SKM-1 (cell line): Measurements from ENCODE around the gene WDR93.
A peak's percentile ranks its signal among the peaks of the same experiment; 100 is the strongest.

ENCODE experiments used
- DNase-seq: peaks from one replicate; lab custom pipeline; 2025; ENCODE audit not compliant: unreplicated experiment; lab: John Stamatoyannopoulos, UW

The WDR93 gene

GRCh38 chr15:89690276-89691218 is at the start of gene WDR93, which contains the start of gene PEX11A:
Gene WDR93 (plus strand): TSS chr15:89690811. CDS start chr15:89701747, 10,936 bp downstream.
Gene PEX11A (minus strand): TSS chr15:89690754. CDS start chr15:89690632, 122 bp downstream.
- DNase-seq = peak; percentile 47

GRCh38 chr15:89641053-89641452 is 49.6 kb upstream of the WDR93 start:
- DNase-seq = no peak

GRCh38 chr15:89642106-89642505 is 48.5 kb upstream of the WDR93 start:
- DNase-seq = no peak

- no peak for DNase-seq
These were observed 44.9 kb upstream of the WDR93 start for GRCh38 chr15:89645680-89646079.

- DNase-seq = no peak
These were observed 44.0 kb upstream of the WDR93 start for GRCh38 chr15:89646416-89647141.

- DNase-seq = peak; percentile 31
These were observed 43.3 kb upstream of the WDR93 start for GRCh38 chr15:89647191-89647851.

GRCh38 chr15:89648106-89649012 is 42.3 kb upstream of the WDR93 start:
- no peak for DNase-seq

GRCh38 chr15:89649013-89649625 is 41.5 kb upstream of the WDR93 start:
- no peak for DNase-seq

GRCh38 chr15:89649716-89650115 is 40.9 kb upstream of the WDR93 start:
- DNase-seq = no peak

GRCh38 chr15:89652131-89652530 is 38.5 kb upstream of the WDR93 start:
- no peak for DNase-seq

- DNase-seq = no peak
These were observed 37.9 kb upstream of the WDR93 start for GRCh38 chr15:89652666-89653065.

- DNase-seq = no peak
These were observed 37.0 kb upstream of the WDR93 start for GRCh38 chr15:89653578-89653977.

- no peak for DNase-seq
These were observed 36.3 kb upstream of the WDR93 start for GRCh38 chr15:89654301-89654761.

GRCh38 chr15:89654847-89655805 is 35.5 kb upstream of the WDR93 start, which contains the start of gene KIF7:
Gene KIF7 (minus strand): TSS chr15:89655467. CDS start chr15:89652930, 2,537 bp downstream.
- DNase-seq = no peak

- DNase-seq = no peak
These were observed 34.3 kb upstream of the WDR93 start for GRCh38 chr15:89656116-89656815.

GRCh38 chr15:89657686-89658200 is 32.9 kb upstream of the WDR93 start:
- no peak for DNase-seq

GRCh38 chr15:89659295-89659694 is 31.3 kb upstream of the WDR93 start:
- DNase-seq = no peak

- DNase-seq = no peak
These were observed 30.1 kb upstream of the WDR93 start for GRCh38 chr15:89660556-89660955.
